ENCODE results near the gene SOX8.

- TF ChIP-seq CTCF (conservative IDR thresholded peaks at IDR 0.05) = no peak
- no peak for TF ChIP-seq EZH2 (IDR thresholded peaks at IDR 0.05; ENCODE audit: low read depth)
These were observed 9.1 kb upstream of the SOX8 start for GRCh38 chr16:972316-973002.

Measured in PC-9 (cell line).